K562 (cell line): ENCODE measurements around the gene CSMD2.

Experiments used
- CTCF ChIP-seq, 3 experiments: IDR thresholded peaks in 2 of 3; conservative IDR thresholded peaks in 1 of 3; 2 replicates each; pipeline ENCODE4 v1.5.1; 2011 to 2012; ENCODE audit warnings: low read length in 3 of 3, mild to moderate bottlenecking in 3 of 3, control low read depth in 2 of 3, improper control_type of control experiment in 1 of 3, inconsistent platforms in 1 of 3, low read depth in 1 of 3, mixed read lengths in 1 of 3, moderate library complexity in 1 of 3; ENCODE audit not compliant: insufficient read depth in 2 of 3
- EP300 ChIP-seq: IDR thresholded peaks from 2 replicates; pipeline ENCODE4 v1.6.1; 2012; ENCODE audit warnings: low read length, improper control_type of control experiment
- FOS ChIP-seq: IDR thresholded peaks from 3 replicates; pipeline ENCODE4 v1.6.1; 2011; ENCODE audit not compliant: insufficient read length; ENCODE audit errors: extremely low read depth
- HCFC1 ChIP-seq: IDR thresholded peaks from 2 replicates; pipeline ENCODE4 v1.6.1; 2012; ENCODE audit warnings: low read depth, low read length, improper control_type of control experiment
- HES1 ChIP-seq: fragments of 450-650 bp; IDR thresholded peaks from 2 replicates; pipeline ENCODE4 v1.6.1; 2016; ENCODE audit warnings: low read depth, mild to moderate bottlenecking, moderate library complexity
- POLR2H ChIP-seq: IDR thresholded peaks from 2 replicates; pipeline ENCODE4 v1.6.1; 2016; ENCODE audit warnings: missing genetic modification characterization, low read depth, mild to moderate bottlenecking, control low read depth, missing compliant biosample characterization, moderate library complexity
- POLR3A ChIP-seq: IDR thresholded peaks from 2 replicates; pipeline ENCODE4 v1.6.1; 2011; ENCODE audit warnings: borderline replicate concordance, mild to moderate bottlenecking, moderate library complexity; ENCODE audit not compliant: insufficient read length, insufficient read depth; ENCODE audit errors: extremely low read depth
- SIN3B ChIP-seq: fragments of 450-650 bp; IDR thresholded peaks from 2 replicates; pipeline ENCODE4 v1.6.1; 2017; ENCODE audit warnings: low read depth, mild to moderate bottlenecking, moderate library complexity
- SMAD1 ChIP-seq: fragments of 150-350 bp; IDR thresholded peaks from 2 replicates; pipeline ENCODE4 v1.6.1; 2014; ENCODE audit warnings: low read length, low read depth; ENCODE audit not compliant: partially characterized antibody
- SP1 ChIP-seq: sonication (generic); formaldehyde crosslinking; IDR thresholded peaks from 2 replicates; pipeline ENCODE4 v1.8.1; 2022; ENCODE audit warnings: mild to moderate bottlenecking, missing genetic modification reagents
- ZBED1 ChIP-seq: IDR thresholded peaks from 2 replicates; pipeline ENCODE4 v1.6.1; 2014
- TF ChIP-seq, protein P1 (sequence below): fragments of 450-650 bp; formaldehyde crosslinking; IDR thresholded peaks from 2 replicates; pipeline ENCODE4 v1.4.0; 2020; ENCODE audit warnings: mild to moderate bottlenecking, moderate library complexity

DNA sequence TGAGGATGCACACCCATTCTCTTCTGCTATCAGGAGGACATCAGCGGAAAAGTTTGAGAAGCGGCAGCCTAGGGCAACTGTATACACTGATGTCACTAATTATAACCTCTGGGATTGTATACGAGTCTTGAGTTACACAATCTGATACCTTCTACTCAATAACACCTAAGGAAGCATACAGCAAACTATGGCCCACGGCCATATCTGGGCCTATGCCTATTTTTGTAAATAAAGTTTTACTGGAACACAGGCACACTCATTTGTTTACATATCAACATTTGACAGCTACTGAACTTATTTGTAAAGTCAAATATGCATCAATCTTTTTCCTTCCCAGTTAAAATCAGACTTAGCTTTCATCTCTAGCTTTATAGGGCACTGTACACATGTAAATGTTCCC, 505.4 kb downstream of the CSMD2 start:
- TF ChIP-seq EP300 (no peak), POLR2H (no peak), SIN3B (no peak), SP1 (CRISPR knock-in tag) (no peak), SMAD1 (no peak), FOS (no peak), POLR3A (no peak), CTCF (IDR thresholded peaks at IDR 0.05 in 2 of 3, conservative IDR thresholded peaks at IDR 0.05 in 1 of 3; ENCODE audit: insufficient read depth in 2 of 3, low read depth in 1 of 3, low read length in 3 of 3) (no peak), ZBED1 (no peak), HES1 (no peak), HCFC1 (no peak)
- TF ChIP-seq, protein P1, sequence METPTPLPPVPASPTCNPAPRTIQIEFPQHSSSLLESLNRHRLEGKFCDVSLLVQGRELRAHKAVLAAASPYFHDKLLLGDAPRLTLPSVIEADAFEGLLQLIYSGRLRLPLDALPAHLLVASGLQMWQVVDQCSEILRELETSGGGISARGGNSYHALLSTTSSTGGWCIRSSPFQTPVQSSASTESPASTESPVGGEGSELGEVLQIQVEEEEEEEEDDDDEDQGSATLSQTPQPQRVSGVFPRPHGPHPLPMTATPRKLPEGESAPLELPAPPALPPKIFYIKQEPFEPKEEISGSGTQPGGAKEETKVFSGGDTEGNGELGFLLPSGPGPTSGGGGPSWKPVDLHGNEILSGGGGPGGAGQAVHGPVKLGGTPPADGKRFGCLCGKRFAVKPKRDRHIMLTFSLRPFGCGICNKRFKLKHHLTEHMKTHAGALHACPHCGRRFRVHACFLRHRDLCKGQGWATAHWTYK (CRISPR knock-in tag), result no peak
